Kidney (tissue), 14 donors: ENCODE measurements around the gene RNF144B. TPM values are rescaled to one million over a fixed set of nuclear protein-coding genes. Genes with fewer than 3 reads are reported as not detected.

Experiments used
- DNase-seq, 5 donors: peaks; one replicate each; pipeline ENCODE4 v3.0.0-alpha.2; 2013 to 2020
- FAIRE-seq: peaks from 2 replicates; lab custom pipeline; 2012; peaks lifted over from hg19 to GRCh38; lab: Jason Lieb, UNC
- H3K27ac ChIP-seq, 2 donors: one replicate each; pipeline ENCODE4 v1.7.0; 2013; ENCODE audit warnings: low read depth in 2 of 2, low read length in 2 of 2, inconsistent platforms in 1 of 2
- H3K27me3 ChIP-seq: one replicate; pipeline ENCODE4 v1.7.1; 2013; ENCODE audit warnings: low read length, inconsistent platforms; ENCODE audit not compliant: control insufficient read depth, insufficient read depth
- H3K36me3 ChIP-seq, 3 donors: one replicate each; pipeline versions ENCODE4 v1.7.0 to v1.7.1; 2013; ENCODE audit warnings: low read length in 3 of 3, control low read depth in 1 of 3, inconsistent platforms in 1 of 3; ENCODE audit not compliant: insufficient read depth in 3 of 3, control insufficient read depth in 2 of 3
- H3K4me1 ChIP-seq, 3 donors: one replicate each; pipeline versions ENCODE4 v1.7.0 to v1.7.1; 2013; ENCODE audit warnings: low read length in 3 of 3, inconsistent platforms in 1 of 3, low read depth in 1 of 3; ENCODE audit not compliant: control insufficient read depth in 2 of 3, insufficient read depth in 2 of 3
- H3K4me3 ChIP-seq, 3 donors: one replicate each; pipeline versions ENCODE4 v1.7.0 to v1.8.1; 2013; ENCODE audit warnings: low read length in 3 of 3, control low read depth in 1 of 3, inconsistent platforms in 1 of 3
- H3K9ac ChIP-seq, 3 donors: one replicate each; pipeline versions ENCODE4 v1.7.0 to v1.7.1; 2013; ENCODE audit warnings: low read length in 3 of 3, control low read depth in 1 of 3, inconsistent platforms in 1 of 3
- H3K9me3 ChIP-seq, 3 donors: one replicate each; pipeline versions ENCODE4 v1.7.0 to v1.7.1; 2013; ENCODE audit warnings: low read length in 3 of 3, control low read depth in 1 of 3, inconsistent platforms in 1 of 3; ENCODE audit not compliant: control insufficient read depth in 2 of 3, insufficient read depth in 1 of 3
- CTCF ChIP-seq: IDR thresholded peaks from 3 replicates; pipeline ENCODE4 v1.5.1; 2012; ENCODE audit warnings: mild to moderate bottlenecking, moderate library complexity, borderline replicate concordance; ENCODE audit not compliant: insufficient read depth; ENCODE audit errors: extremely low read depth
- intact Hi-C: fragments of 100-400 bp; cut with DNase I; formaldehyde crosslinking; loops from one replicate; pipeline ENCODE4 v1.11.1; 2022
- polyA plus RNA-seq: library from polyadenylated mRNA; stranded (reverse); fragments of 350-450 nt; fragmentation: Illumina TruSeq; extraction: RNeasy Lipid Tissue Mini Kit (QIAGEN cat#74804); gene quantifications from one replicate; pipeline ENCODE4 v1.2.3, GENCODE V29; 2014; ENCODE audit warnings: low read depth, low replicate concordance; ENCODE audit not compliant: insufficient read depth
- total RNA-seq: library from RNA; stranded (reverse); fragmentation: NEBNext Ultra II Directional; extraction: Animal tissue kit (Norgen Biotek cat#: 25700); gene quantifications from one replicate; pipeline ENCODE4 v1.2.1, GENCODE V29; 2021
- donor health status: control.
- donor health status: control.
- donor health status: control.
- donor health status: control.
- donor health status: control.
- donor health status: DM: yes; HTN: yes; CAD: no.
- donor health status: Normal renal cell carcinoma (clear cell type).

RNF144B gene
- total and polyA plus RNA-seq, 2 donors from 2014 or later: 9.4 to 153 TPM

DNA sequence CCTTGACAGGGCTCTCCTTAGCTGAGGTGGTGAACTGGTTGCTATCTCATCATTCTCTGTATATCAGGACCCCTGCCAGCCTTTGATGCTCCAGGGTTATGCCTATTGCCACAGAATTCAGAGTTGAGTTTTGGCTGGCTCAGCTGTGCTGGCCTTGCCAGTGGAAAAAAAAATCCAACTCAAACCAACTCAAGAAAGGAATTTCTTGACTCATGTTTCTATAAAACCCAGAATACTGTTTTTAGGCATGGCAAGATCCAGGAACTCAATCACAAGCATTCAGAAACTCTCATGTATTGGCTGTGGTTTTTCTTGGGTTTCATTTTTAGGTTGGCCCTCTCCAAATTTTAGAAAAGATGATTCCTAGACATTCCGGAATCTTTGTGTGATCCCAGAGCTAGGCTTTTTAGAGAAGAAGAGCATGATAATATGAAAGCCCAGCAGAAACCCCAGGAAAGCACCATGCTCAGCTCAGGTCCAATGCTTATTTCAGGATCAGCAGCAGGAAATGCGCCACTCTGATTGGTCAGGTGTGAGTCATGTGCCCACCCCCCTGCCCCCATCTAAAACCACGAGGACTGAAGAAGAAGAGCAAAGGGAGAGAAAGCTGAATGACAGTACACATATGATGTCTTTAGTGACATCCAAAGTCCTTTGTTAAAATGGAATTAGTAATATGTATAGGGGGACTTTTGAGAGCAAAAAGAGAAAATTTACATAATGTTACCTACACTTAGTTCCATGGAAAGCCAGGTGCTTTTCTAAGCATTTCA lies 122.9 kb downstream of the RNF144B start:
- DNase-seq (no peak), FAIRE-seq (no peak)
- no peak for TF ChIP-seq CTCF
- Histone ChIP-seq H3K27ac (no peak overlapping the region), H3K27me3 (no peaks in the 10 kb centered on the region), H3K4me1 (no peaks in the 10 kb centered on the region), H3K9me3 (no peaks in the 10 kb centered on the region), H3K4me3 (no peak overlapping the region), H3K36me3 (no peaks in the 10 kb centered on the region), H3K9ac (no peak overlapping the region)
- intact Hi-C loops: loop anchor here (5.0 kb wide), 1 partner anchor 188 kb away; no protein-coding TSS in a partner anchor

DNA sequence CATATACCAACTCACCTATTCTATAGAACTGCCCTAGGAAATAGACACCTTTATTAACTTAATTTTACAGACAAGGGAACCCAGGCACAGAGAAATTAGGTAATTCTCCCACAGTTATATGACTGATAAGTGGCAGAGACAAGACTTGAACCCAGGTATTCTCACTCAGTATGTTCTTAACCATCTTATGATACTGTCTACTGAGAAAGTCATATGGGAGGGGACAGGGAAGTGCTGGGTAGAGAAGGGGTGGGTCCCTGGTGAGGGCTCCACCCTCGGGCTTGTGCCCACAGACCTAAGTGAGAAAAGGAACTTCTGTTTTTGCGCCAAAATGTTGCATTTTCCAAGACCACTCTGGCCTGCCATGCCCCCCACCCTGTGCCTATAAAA lies 123.5 kb downstream of the RNF144B start:
- Histone ChIP-seq H3K4me1 (no peaks in the 10 kb centered on the region), H3K27me3 (no peaks in the 10 kb centered on the region), H3K36me3 (no peaks in the 10 kb centered on the region), H3K9me3 (no peaks in the 10 kb centered on the region), H3K9ac (no peak overlapping the region), H3K27ac (no peak overlapping the region), H3K4me3 (no peak overlapping the region)
- FAIRE-seq (no peak), DNase-seq (no peak)
- no peak for TF ChIP-seq CTCF
- intact Hi-C loops: no loop called here

DNA sequence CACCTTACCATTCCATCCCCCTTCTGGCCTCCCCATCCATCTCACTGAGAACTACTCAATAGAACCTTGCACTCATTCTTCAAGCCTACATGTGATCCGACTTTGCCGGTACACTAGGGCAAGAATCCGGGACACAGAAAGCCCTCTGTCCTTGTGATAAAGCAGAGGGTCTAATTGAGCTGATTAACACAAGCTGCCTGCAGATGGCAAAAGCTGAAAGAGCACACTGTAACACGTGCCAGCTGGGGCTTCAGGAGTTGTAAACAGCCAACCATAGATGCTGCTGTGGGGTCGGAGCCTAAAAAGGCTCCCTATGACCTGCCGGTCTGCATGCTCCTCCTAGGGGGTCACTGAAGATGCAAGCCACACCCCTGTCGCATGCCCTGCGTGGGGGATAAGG lies 124.1 kb downstream of the RNF144B start:
- no peaks in the 10 kb centered on the region for H3K9me3 ChIP-seq
- no peaks in the 10 kb centered on the region for H3K27me3 ChIP-seq
- no peak for TF ChIP-seq CTCF
- no peak overlapping the region for H3K27ac ChIP-seq
- DNase-seq: no peak
- H3K4me3 ChIP-seq: no peak overlapping the region
- no peaks in the 10 kb centered on the region for H3K4me1 ChIP-seq
- intact Hi-C loops: no loop called here
- H3K9ac ChIP-seq: no peak overlapping the region
- no peak for FAIRE-seq
- no peaks in the 10 kb centered on the region for H3K36me3 ChIP-seq
